ENCODE results near the gene GRB2.

Gene GRB2

DNA sequence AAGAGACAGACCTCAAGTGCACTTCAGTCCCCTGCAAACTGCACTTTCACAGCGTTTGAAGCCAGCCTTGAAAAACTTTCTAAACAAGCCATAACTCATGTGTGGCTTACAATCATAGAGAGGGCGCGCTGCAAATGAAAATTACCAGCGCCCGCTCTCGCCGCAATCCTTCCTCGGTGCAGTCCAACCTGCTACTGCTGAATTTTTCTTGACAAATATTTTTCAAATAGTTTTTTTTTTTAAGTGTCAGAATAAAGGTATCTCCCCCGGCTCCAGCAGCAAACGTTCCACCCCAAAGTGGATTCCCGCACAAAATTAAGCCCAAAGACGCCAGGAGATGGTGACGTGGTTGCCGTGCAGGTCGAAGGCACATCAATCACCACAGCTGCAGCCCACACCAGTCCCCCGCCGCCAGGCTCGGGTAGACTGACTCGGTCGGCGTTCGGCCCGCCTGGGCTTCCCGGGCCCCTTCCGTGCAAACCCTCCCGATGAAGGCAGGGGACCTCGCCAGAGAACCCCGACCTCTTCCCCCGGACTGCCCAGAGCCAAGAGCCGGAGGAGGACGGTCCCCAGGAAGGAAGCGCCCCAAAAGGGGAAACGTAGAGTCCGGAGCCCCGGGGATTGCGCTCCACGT is 630 bp downstream of the GRB2 start:
- ATAC-seq (ENCODE audit: low read depth) (peak; percentile 37), DNase-seq (ENCODE audit: low spot score) (no peak)
- TF ChIP-seq, protein P1, sequence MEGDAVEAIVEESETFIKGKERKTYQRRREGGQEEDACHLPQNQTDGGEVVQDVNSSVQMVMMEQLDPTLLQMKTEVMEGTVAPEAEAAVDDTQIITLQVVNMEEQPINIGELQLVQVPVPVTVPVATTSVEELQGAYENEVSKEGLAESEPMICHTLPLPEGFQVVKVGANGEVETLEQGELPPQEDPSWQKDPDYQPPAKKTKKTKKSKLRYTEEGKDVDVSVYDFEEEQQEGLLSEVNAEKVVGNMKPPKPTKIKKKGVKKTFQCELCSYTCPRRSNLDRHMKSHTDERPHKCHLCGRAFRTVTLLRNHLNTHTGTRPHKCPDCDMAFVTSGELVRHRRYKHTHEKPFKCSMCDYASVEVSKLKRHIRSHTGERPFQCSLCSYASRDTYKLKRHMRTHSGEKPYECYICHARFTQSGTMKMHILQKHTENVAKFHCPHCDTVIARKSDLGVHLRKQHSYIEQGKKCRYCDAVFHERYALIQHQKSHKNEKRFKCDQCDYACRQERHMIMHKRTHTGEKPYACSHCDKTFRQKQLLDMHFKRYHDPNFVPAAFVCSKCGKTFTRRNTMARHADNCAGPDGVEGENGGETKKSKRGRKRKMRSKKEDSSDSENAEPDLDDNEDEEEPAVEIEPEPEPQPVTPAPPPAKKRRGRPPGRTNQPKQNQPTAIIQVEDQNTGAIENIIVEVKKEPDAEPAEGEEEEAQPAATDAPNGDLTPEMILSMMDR (IDR thresholded peaks at IDR 0.05; ENCODE audit: poor library complexity, severe bottlenecking): no peak

DNA sequence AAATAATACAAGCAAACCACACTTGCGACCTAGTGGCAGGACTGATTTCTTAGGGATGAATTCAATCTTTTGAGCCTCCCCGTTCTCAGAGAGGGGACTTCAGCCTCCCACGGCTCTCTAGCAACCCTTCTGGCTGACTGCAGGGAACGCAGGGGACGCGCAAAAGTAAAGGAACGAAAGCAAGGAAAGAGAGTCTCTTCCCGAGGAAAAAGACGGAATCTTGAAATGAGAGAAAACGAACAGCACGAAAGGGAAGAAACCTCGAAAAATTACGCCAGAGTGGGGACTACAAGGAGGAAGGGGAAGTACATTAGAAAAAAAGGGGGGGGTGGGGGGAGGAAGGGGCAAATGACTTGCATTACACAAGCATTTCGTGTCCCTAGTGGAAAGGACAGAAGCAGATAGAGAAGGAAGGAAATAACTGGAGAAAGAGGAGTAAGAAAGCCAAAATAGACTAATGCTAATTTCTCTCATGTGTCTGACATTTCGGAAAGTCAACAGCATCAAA is 1.2 kb downstream of the GRB2 start:
- Histone ChIP-seq H3K27me3 (ENCODE audit: insufficient read depth, poor library complexity, severe bottlenecking) (no peaks in the 10 kb centered on the region), H3K27ac (ENCODE audit: poor library complexity, severe bottlenecking) (peak overlapping the region; percentile 65), H3K4me1 (ENCODE audit: insufficient read depth, poor library complexity, severe bottlenecking) (peaks cover 15% of the 10 kb centered on the region), H3K4me3 (ENCODE audit: severe bottlenecking) (peak overlapping the region; percentile 92), H3K36me3 (ENCODE audit: low read depth) (no peaks in the 10 kb centered on the region), H3K9me3 (ENCODE audit: severe bottlenecking) (no peaks in the 10 kb centered on the region)
- no peak for DNase-seq (ENCODE audit: low spot score)
- TF ChIP-seq, protein P1 (IDR thresholded peaks at IDR 0.05; ENCODE audit: poor library complexity, severe bottlenecking): peak; percentile 88
- peak; percentile 58 for ATAC-seq (ENCODE audit: low read depth)

More for the DNA sequence above, 630 bp downstream of the GRB2 start:
- H3K27me3 ChIP-seq (ENCODE audit: insufficient read depth, poor library complexity, severe bottlenecking): no peaks in the 10 kb centered on the region
- H3K36me3 ChIP-seq (ENCODE audit: low read depth): no peaks in the 10 kb centered on the region
- H3K9me3 ChIP-seq (ENCODE audit: severe bottlenecking): no peaks in the 10 kb centered on the region
- peaks cover 15% of the 10 kb centered on the region for H3K4me1 ChIP-seq (ENCODE audit: insufficient read depth, poor library complexity, severe bottlenecking)
- peak overlapping the region; percentile 92 for H3K4me3 ChIP-seq (ENCODE audit: severe bottlenecking)
- H3K27ac ChIP-seq (ENCODE audit: poor library complexity, severe bottlenecking): peak overlapping the region; percentile 65

DNA sequence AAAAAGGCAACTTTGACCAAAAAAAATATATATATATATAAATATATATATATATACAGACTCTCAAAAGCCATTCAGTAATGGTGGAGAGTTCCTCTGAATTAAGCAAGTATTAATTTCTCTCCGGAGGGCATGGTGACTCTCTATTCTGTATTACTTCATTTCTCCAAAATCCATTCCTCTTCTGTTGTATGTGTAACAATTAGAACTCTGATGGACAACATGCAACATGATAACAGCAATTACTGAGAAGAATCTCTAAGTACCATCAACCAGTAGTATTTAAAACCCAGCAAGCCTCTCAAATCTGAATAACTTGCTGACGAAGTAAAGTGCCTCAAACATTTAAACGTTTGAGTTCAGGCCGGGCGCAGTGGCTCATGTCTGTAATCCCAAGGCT is 2.3 kb downstream of the GRB2 start:
- H3K9me3 ChIP-seq (ENCODE audit: severe bottlenecking): no peaks in the 10 kb centered on the region
- H3K27me3 ChIP-seq (ENCODE audit: insufficient read depth, poor library complexity, severe bottlenecking): no peaks in the 10 kb centered on the region
- H3K4me1 ChIP-seq (ENCODE audit: insufficient read depth, poor library complexity, severe bottlenecking): peaks cover 15% of the 10 kb centered on the region
- TF ChIP-seq, protein P1 (IDR thresholded peaks at IDR 0.05; ENCODE audit: poor library complexity, severe bottlenecking): no peak
- H3K4me3 ChIP-seq (ENCODE audit: severe bottlenecking): no peak overlapping the region
- no peaks in the 10 kb centered on the region for H3K36me3 ChIP-seq (ENCODE audit: low read depth)
- DNase-seq (ENCODE audit: low spot score) (no peak), ATAC-seq (ENCODE audit: low read depth) (no peak)
- H3K27ac ChIP-seq (ENCODE audit: poor library complexity, severe bottlenecking): no peak overlapping the region

DNA sequence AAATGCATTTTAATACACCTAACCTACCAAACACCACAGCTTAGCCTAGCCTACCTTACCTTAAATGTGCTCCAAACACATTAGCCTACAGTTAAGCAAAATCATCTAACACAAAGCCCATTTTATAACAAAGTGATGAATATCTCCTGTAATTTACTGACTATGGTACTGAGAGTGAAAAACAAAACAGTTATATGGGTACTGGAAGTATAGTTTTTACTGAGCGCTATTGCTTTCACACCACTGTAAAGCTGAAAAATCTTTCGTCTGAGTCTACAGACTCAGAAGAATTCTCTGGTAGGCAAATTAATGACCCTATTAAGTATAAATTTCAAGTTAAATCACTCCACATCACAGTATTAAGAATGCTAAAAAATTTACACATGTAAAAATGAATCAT is 3.5 kb downstream of the GRB2 start:
- H3K4me1 ChIP-seq (ENCODE audit: insufficient read depth, poor library complexity, severe bottlenecking): peaks cover 15% of the 10 kb centered on the region
- H3K27ac ChIP-seq (ENCODE audit: poor library complexity, severe bottlenecking): no peak overlapping the region

More for the DNA sequence above, 3.5 kb downstream of the GRB2 start:
- Histone ChIP-seq H3K4me3 (ENCODE audit: severe bottlenecking) (no peak overlapping the region), H3K36me3 (ENCODE audit: low read depth) (no peaks in the 10 kb centered on the region), H3K9me3 (ENCODE audit: severe bottlenecking) (no peaks in the 10 kb centered on the region), H3K27me3 (ENCODE audit: insufficient read depth, poor library complexity, severe bottlenecking) (no peaks in the 10 kb centered on the region)
- DNase-seq (ENCODE audit: low spot score) (no peak), ATAC-seq (ENCODE audit: low read depth) (no peak)
- TF ChIP-seq, protein P1 (IDR thresholded peaks at IDR 0.05; ENCODE audit: poor library complexity, severe bottlenecking): no peak
